ENCODE data around the gene HEBP2. TPM values are rescaled to one million over a fixed set of nuclear protein-coding genes. Genes with fewer than 3 reads are reported as not detected.

The HEBP2 gene
- total and polyA plus RNA-seq, 10 donors: 5.7 to 37.0 (median 21.0) TPM

GRCh38 chr6:138428944-138429598 is 25.0 kb downstream of the HEBP2 start:
- Histone ChIP-seq H3K9me3 (no peaks in the 10 kb centered on the region), H3K4me3 (no peak overlapping the region), H3K27me3 (replicated peaks in 1 of 7) (peaks cover 0 to 12% (median 0%) of the 10 kb centered on the region in 7 donors), H3K4me1 (peaks cover 0 to 28% (median 18%) of the 10 kb centered on the region in 6 donors), H3K27ac (no peak overlapping the region), H3K36me3 (peaks cover 0 to 11% (median 0%) of the 10 kb centered on the region in 6 donors)
- no peak for DNase-seq
- intact Hi-C loops (cut with DNase I; ENCODE audit: low total_unique reads): loop anchor here (5.0 to 10.0 kb wide), 3 partner anchors 88 to 336 kb away; no protein-coding TSS in a partner anchor
- TF ChIP-seq POLR2AphosphoS5 (IDR thresholded peaks at IDR 0.05) (no peak), CTCF (IDR thresholded peaks at IDR 0.05 in 8 of 11, conservative IDR thresholded peaks at IDR 0.05 in 3 of 11) (peak in 10 of 11 experiments; percentile 12 to 62 (median 52))
- 48 to 55% (median 49%) methylated on average over 8 of the region's 8 CpGs for WGBS, 5 donors

GRCh38 chr6:138429761-138430160 is 25.7 kb downstream of the HEBP2 start:
- no peak overlapping the region for H3K4me3 ChIP-seq
- peaks cover 0 to 7% (median 0%) of the 10 kb centered on the region in 6 donors for H3K36me3 ChIP-seq
- TF ChIP-seq CTCF (IDR thresholded peaks at IDR 0.05 in 8 of 11, conservative IDR thresholded peaks at IDR 0.05 in 3 of 11) (no peak), POLR2AphosphoS5 (IDR thresholded peaks at IDR 0.05) (no peak), POLR2A (IDR thresholded peaks at IDR 0.05) (no peak)
- H3K9me3 ChIP-seq: no peaks in the 10 kb centered on the region
- intact Hi-C loops (cut with DNase I; ENCODE audit: low total_unique reads): loop anchor here (5.0 to 10.0 kb wide), 4 partner anchors 88 to 335 kb away; no protein-coding TSS in a partner anchor
- WGBS, 5 donors: 80 to 86% (median 81%) methylated on average over 12 of the region's 12 CpGs
- peaks cover 0 to 12% (median 0%) of the 10 kb centered on the region in 7 donors for H3K27me3 ChIP-seq (replicated peaks in 1 of 7)
- H3K4me1 ChIP-seq: peaks cover 0 to 31% (median 20%) of the 10 kb centered on the region in 6 donors
- DNase-seq: no peak
- H3K27ac ChIP-seq: no peak overlapping the region

- 70 to 88% (median 81%) methylated on average over 15 to 29 of the region's 29 CpGs for WGBS, 5 donors
These were observed 26.5 kb downstream of the HEBP2 start for GRCh38 chr6:138430361-138431145.

More at GRCh38 chr6:138430361-138431145, 26.5 kb downstream of the HEBP2 start:
- Histone ChIP-seq H3K4me1 (peaks cover 0 to 38% (median 24%) of the 10 kb centered on the region in 6 donors), H3K4me3 (peak overlapping the region in 1 of 8 donors; percentile 13), H3K9me3 (no peaks in the 10 kb centered on the region), H3K27ac (no peak overlapping the region), H3K36me3 (peaks cover 0 to 7% (median 0%) of the 10 kb centered on the region in 6 donors), H3K27me3 (replicated peaks in 1 of 7) (peaks cover 0 to 12% (median 0%) of the 10 kb centered on the region in 7 donors)
- DNase-seq: no peak
- intact Hi-C loops (cut with DNase I; ENCODE audit: low total_unique reads): loop anchor here (10.0 kb wide), 1 partner anchor 154 kb away; no protein-coding TSS in a partner anchor
- no peak for TF ChIP-seq POLR2AphosphoS5 (IDR thresholded peaks at IDR 0.05)
- no peak for TF ChIP-seq POLR2A (IDR thresholded peaks at IDR 0.05)
- no peak for TF ChIP-seq CTCF (IDR thresholded peaks at IDR 0.05 in 8 of 11, conservative IDR thresholded peaks at IDR 0.05 in 3 of 11)
